H9 (cell line): ENCODE data around the gene AGMO. TPM values are rescaled to one million over a fixed set of nuclear protein-coding genes. Genes with fewer than 3 reads are reported as not detected.

ENCODE experiments used
- DNase-seq: peaks from one replicate; pipeline ENCODE4 v3.0.0-alpha.2; 2017
- H2AFZ ChIP-seq: one replicate; pipeline ENCODE4 v1.6.1; 2013; ENCODE audit warnings: mild to moderate bottlenecking, low read length, control low read depth, moderate library complexity
- H2AK5ac ChIP-seq: 2 replicates; pipeline ENCODE4 v1.6.1; 2013; ENCODE audit warnings: low read length, control low read depth, mixed read lengths; ENCODE audit not compliant: insufficient read length
- H2BK120ac ChIP-seq: one replicate; pipeline ENCODE4 v1.6.1; 2013; ENCODE audit warnings: low read depth, mild to moderate bottlenecking, low read length, control low read depth, inconsistent platforms; ENCODE audit not compliant: poor library complexity, severe bottlenecking
- H2BK12ac ChIP-seq: 2 replicates; pipeline ENCODE4 v1.6.1; 2013; ENCODE audit warnings: low read length, control low read depth, mixed read lengths, low read depth; ENCODE audit not compliant: insufficient read length
- H2BK15ac ChIP-seq: 2 replicates; pipeline ENCODE4 v1.6.1; 2013; ENCODE audit warnings: low read depth, low read length, control low read depth
- H2BK20ac ChIP-seq: one replicate; pipeline ENCODE4 v1.6.1; 2013; ENCODE audit warnings: low read depth, mild to moderate bottlenecking, low read length, control low read depth, inconsistent platforms; ENCODE audit not compliant: poor library complexity, severe bottlenecking
- H2BK5ac ChIP-seq: 2 replicates; pipeline ENCODE4 v1.6.1; 2013; ENCODE audit warnings: low read length, control low read depth, mixed read lengths; ENCODE audit not compliant: insufficient read length
- H3K14ac ChIP-seq: 2 replicates; pipeline ENCODE4 v1.6.1; 2013; ENCODE audit warnings: low read length, control low read depth; ENCODE audit not compliant: insufficient read depth
- H3K18ac ChIP-seq: 2 replicates; pipeline ENCODE4 v1.6.1; 2013; ENCODE audit warnings: low read depth, mild to moderate bottlenecking, mixed read lengths, low read length, control low read depth; ENCODE audit not compliant: insufficient read length
- H3K23ac ChIP-seq: 2 replicates; pipeline ENCODE4 v1.6.1; 2013; ENCODE audit warnings: low read length, control low read depth, mixed read lengths, low read depth; ENCODE audit not compliant: insufficient read length
- H3K23me2 ChIP-seq: 2 replicates; pipeline ENCODE4 v1.6.1; 2013; ENCODE audit warnings: low read depth, mild to moderate bottlenecking, mixed read lengths, low read length, control low read depth; ENCODE audit not compliant: insufficient read length, poor library complexity, severe bottlenecking
- H3K27ac ChIP-seq: 2 replicates; pipeline ENCODE4 v1.5.1; 2013; ENCODE audit warnings: low read length, control low read depth, mixed read lengths, low read depth; ENCODE audit not compliant: insufficient read length
- H3K27me3 ChIP-seq: 2 replicates; pipeline ENCODE4 v1.6.1; 2013; ENCODE audit warnings: low read length, control low read depth, inconsistent platforms; ENCODE audit not compliant: insufficient read depth
- H3K4ac ChIP-seq: 2 replicates; pipeline ENCODE4 v1.6.1; 2013; ENCODE audit warnings: low read depth, mild to moderate bottlenecking, control low read depth, inconsistent platforms, low read length, moderate library complexity
- H3K4me1 ChIP-seq: 2 replicates; pipeline ENCODE4 v1.6.1; 2013; ENCODE audit warnings: low read length, control low read depth, inconsistent platforms; ENCODE audit not compliant: insufficient read depth
- H3K4me2 ChIP-seq: 2 replicates; pipeline ENCODE4 v1.6.1; 2013; ENCODE audit warnings: low read length, control low read depth, mixed read lengths; ENCODE audit not compliant: insufficient read length, insufficient read depth
- H3K56ac ChIP-seq: 2 replicates; pipeline ENCODE4 v1.6.1; 2013; ENCODE audit warnings: low read depth, mild to moderate bottlenecking, mixed read lengths, low read length, control low read depth; ENCODE audit not compliant: insufficient read length
- H3K79me1 ChIP-seq: 2 replicates; pipeline ENCODE4 v1.6.1; 2013; ENCODE audit warnings: low read depth, mild to moderate bottlenecking, moderate library complexity, low read length, control low read depth, inconsistent platforms; ENCODE audit not compliant: insufficient read depth, poor library complexity, severe bottlenecking
- H3K79me2 ChIP-seq: 2 replicates; pipeline ENCODE4 v1.6.1; 2013; ENCODE audit warnings: low read length, control low read depth, inconsistent platforms; ENCODE audit not compliant: insufficient read depth
- H3K9ac ChIP-seq: 2 replicates; pipeline ENCODE4 v1.6.1; 2013; ENCODE audit warnings: low read length, control low read depth, mixed read lengths; ENCODE audit not compliant: insufficient read length; ENCODE audit errors: extremely low read depth
- H3K9me3 ChIP-seq: one replicate; pipeline ENCODE4 v1.6.1; 2013; ENCODE audit warnings: low read depth, low read length, inconsistent platforms; ENCODE audit not compliant: control insufficient read depth
- H3T11ph ChIP-seq: one replicate; pipeline ENCODE4 v1.6.1; 2013; ENCODE audit warnings: mild to moderate bottlenecking, low read length, control low read depth, inconsistent platforms
- H4K20me1 ChIP-seq: one replicate; pipeline ENCODE4 v1.6.1; 2013; ENCODE audit not compliant: control insufficient read depth, insufficient read length, insufficient read depth
- H4K5ac ChIP-seq: 2 replicates; pipeline ENCODE4 v1.6.1; 2013; ENCODE audit warnings: low read depth, mild to moderate bottlenecking, mixed read lengths, low read length, control low read depth; ENCODE audit not compliant: insufficient read length
- H4K8ac ChIP-seq: replicated peaks from 2 replicates; pipeline ENCODE4 v1.6.1; 2013; ENCODE audit warnings: low read length, control low read depth, mixed read lengths, low read depth; ENCODE audit not compliant: insufficient read length
- H4K91ac ChIP-seq: 2 replicates; pipeline ENCODE4 v1.6.1; 2013; ENCODE audit warnings: low read depth, mild to moderate bottlenecking, moderate library complexity, mixed read lengths, low read length, control low read depth; ENCODE audit not compliant: insufficient read length
- H3K27ac Mint-ChIP-seq, 3 experiments: 2 replicates in 2 of 3; 3 replicates in 1 of 3; pipeline ENCODE4 v1.8.0; 2020 to 2021; ENCODE audit warnings: mixed read lengths in 3 of 3, mild to moderate bottlenecking in 1 of 3, moderate library complexity in 1 of 3
- H3K27me3 Mint-ChIP-seq: 2 replicates; pipeline ENCODE4 v1.8.0; 2021; ENCODE audit warnings: low read depth, mild to moderate bottlenecking, moderate library complexity, mixed read lengths
- H3K36me3 Mint-ChIP-seq, 3 experiments: 2 replicates in 2 of 3; 3 replicates in 1 of 3; pipeline ENCODE4 v1.8.0; 2020 to 2021; ENCODE audit warnings: low read depth in 3 of 3, mixed read lengths in 3 of 3; ENCODE audit not compliant: insufficient read depth in 1 of 3
- H3K4me1 Mint-ChIP-seq, 2 experiments: 2 replicates each; pipeline ENCODE4 v1.8.0; 2020; ENCODE audit warnings: mixed read lengths in 2 of 2
- H3K4me3 Mint-ChIP-seq, 2 experiments: 2 replicates in 1 of 2; 3 replicates in 1 of 2; pipeline ENCODE4 v1.8.0; 2020 to 2021; ENCODE audit warnings: mild to moderate bottlenecking in 2 of 2, mixed read lengths in 2 of 2, moderate library complexity in 1 of 2
- H3K9me3 Mint-ChIP-seq, 2 experiments: 2 replicates in 1 of 2; 3 replicates in 1 of 2; pipeline ENCODE4 v1.8.0; 2020; ENCODE audit warnings: mild to moderate bottlenecking in 2 of 2, mixed read lengths in 2 of 2, moderate library complexity in 1 of 2
- CTCF ChIP-seq: fragments of 200-600 bp; sonication (generic); conservative IDR thresholded peaks from 3 replicates; pipeline ENCODE4 v1.8.0; 2021; ENCODE audit warnings: antibody characterized with exemption, mild to moderate bottlenecking
- WGBS: extraction: QIAGEN DNeasy Blood & Tissue Kit; methylation state at CpG from one replicate; pipeline ENCODE4 v1.1.7; 2013; ENCODE audit warnings: missing lambda C conversion rate, low lambda C conversion rate, mixed read lengths; ENCODE audit not compliant: insufficient read length; ENCODE audit errors: extremely low coverage; 5-methylcytosine and 5-hydroxymethylcytosine counted together
- total RNA-seq: library from RNA; stranded (reverse); gene quantifications from 2 replicates; pipeline ENCODE4 v1.2.1, GENCODE V29; 2021

AGMO gene
- total RNA-seq, 1 experiment from 2014 or later = 0.70 TPM

- no peak for DNase-seq
- Histone ChIP-seq H4K8ac (no peak overlapping the region), H2AFZ (no peak overlapping the region), H3K23ac (no peak overlapping the region), H3K14ac (no peak overlapping the region), H3K9ac (no peak overlapping the region), H4K5ac (no peak overlapping the region), H3K79me2 (no peaks in the 10 kb centered on the region), H3K56ac (no peak overlapping the region), H3T11ph (no peak overlapping the region), H3K4me2 (no peak overlapping the region), H3K27me3 (no peaks in the 10 kb centered on the region), H3K79me1 (no peaks in the 10 kb centered on the region), H4K20me1 (no peaks in the 10 kb centered on the region), H3K23me2 (no peaks in the 10 kb centered on the region), H3K27ac (no peak overlapping the region), H2BK5ac (no peak overlapping the region), H3K9me3 (no peaks in the 10 kb centered on the region), H2AK5ac (no peak overlapping the region), H3K18ac (no peak overlapping the region), H3K4ac (no peak overlapping the region), H2BK12ac (no peak overlapping the region), H2BK120ac (no peak overlapping the region), H3K4me1 (no peaks in the 10 kb centered on the region), H4K91ac (no peak overlapping the region), H2BK20ac (no peak overlapping the region), H2BK15ac (no peak overlapping the region)
- Mint-ChIP-seq H3K4me1 (no peaks in the 10 kb centered on the region), H3K27me3 (no peaks in the 10 kb centered on the region), H3K4me3 (no peak overlapping the region), H3K36me3 (no peaks in the 10 kb centered on the region), H3K27ac (no peak overlapping the region), H3K9me3 (no peaks in the 10 kb centered on the region)
- WGBS = no CpG with 5 or more reads among the region's 3 CpGs
- TF ChIP-seq CTCF = no peak
Measured at GRCh38 chr7:15461576-15461975, 100.2 kb downstream of the AGMO start.
